K562 (cell line): ENCODE measurements around the gene CCDC34. TPM values are rescaled to one million over a fixed set of nuclear protein-coding genes. Genes with fewer than 3 reads are reported as not detected.

Source experiments
- ATAC-seq: fragments of 200-7000 bp; cut with Tn5 transposase; 3 replicates; pipeline ENCODE4 v1.9.1; 2020; ENCODE audit warnings: moderate library complexity
- BruUV-seq: library from RNA; stranded (reverse); fragments of 400-500 nt; replicated peaks from 2 replicates; lab custom pipeline; 2021; lab: Mats Ljungman, UMichigan
- CTCF ChIA-PET: fragments of 300-600 bp; formaldehyde crosslinking; extraction: SDS; loops from one replicate; lab custom pipeline; 2021; ENCODE audit warnings: low intra/inter-chr PET ratio; lab: Yijun Ruan, JAX
- POLR2A ChIA-PET: fragments of 300-600, 350-650 bp; sonication (Branson Sonifier 250); formaldehyde crosslinking; extraction: SDS; loops from one replicate; lab custom pipeline; 2021; ENCODE audit warnings: antibody characterized with exemption, inconsistent platforms; lab: Yijun Ruan, JAX
- DNase-seq, 4 experiments: peaks; one replicate each; pipeline versions ENCODE4 v3.0.0 to v3.0.0-alpha.2; 2011 to 2018; ENCODE audit warnings: low spot score in 3 of 4, mixed read lengths in 3 of 4; ENCODE audit errors: extremely low read depth in 1 of 4
- FAIRE-seq: peaks from 2 replicates; lab custom pipeline; 2011; peaks lifted over from hg19 to GRCh38; lab: Jason Lieb, UNC
- H2AFZ ChIP-seq: 2 replicates; pipeline ENCODE4 v1.6.0; 2011; ENCODE audit warnings: low read depth, low read length, control low read depth, inconsistent platforms
- H3K27ac ChIP-seq: fragments of 200-600 bp; 3 replicates; pipeline ENCODE4 v1.8.0; 2011; ENCODE audit warnings: low read depth, mild to moderate bottlenecking, control low read depth, inconsistent platforms, low read length, moderate library complexity, mixed read lengths; ENCODE audit errors: extremely low read depth
- H3K27me3 ChIP-seq, 2 experiments: fragments of 300-600 bp in 1 of 2; 2 replicates in 1 of 2; 3 replicates in 1 of 2; pipeline versions ENCODE4 v1.6.0 to v1.8.0; 2011; ENCODE audit warnings: inconsistent platforms in 2 of 2, low read length in 2 of 2, mild to moderate bottlenecking in 1 of 2, mixed read lengths in 1 of 2, moderate library complexity in 1 of 2; ENCODE audit not compliant: control insufficient read depth in 2 of 2, insufficient read depth in 2 of 2
- H3K36me3 ChIP-seq: fragments of 300-600 bp; 3 replicates; pipeline ENCODE4 v1.8.0; 2011; ENCODE audit warnings: mild to moderate bottlenecking, low read length, inconsistent platforms; ENCODE audit not compliant: control insufficient read depth, insufficient read depth
- H3K4me1 ChIP-seq, 2 experiments: fragments of 200-600 bp in 1 of 2; replicated peaks in 1 of 2; 2 replicates in 1 of 2; 3 replicates in 1 of 2; pipeline versions ENCODE4 v1.5.1 to v1.8.0; 2011; ENCODE audit warnings: inconsistent platforms in 2 of 2, low read length in 2 of 2, mild to moderate bottlenecking in 1 of 2, mixed read lengths in 1 of 2, moderate library complexity in 1 of 2; ENCODE audit not compliant: control insufficient read depth in 2 of 2, insufficient read depth in 2 of 2
- H3K4me2 ChIP-seq: 2 replicates; pipeline ENCODE4 v1.6.1; 2011; ENCODE audit warnings: low read length, control low read depth, inconsistent platforms, mixed read lengths; ENCODE audit not compliant: insufficient read depth
- H3K4me3 ChIP-seq: fragments of 200-600 bp; sonication (generic), shearing (Covaris generic); 2 replicates; pipeline ENCODE4 v1.5.1; 2016; ENCODE audit warnings: control low read depth, inconsistent platforms
- H3K79me2 ChIP-seq: fragments of 200-600 bp; 3 replicates; pipeline ENCODE4 v1.8.0; 2011; ENCODE audit warnings: low read length, inconsistent platforms; ENCODE audit not compliant: control insufficient read depth, insufficient read depth
- H3K9ac ChIP-seq, 2 experiments: 2 replicates each; pipeline versions ENCODE4 v1.6.0 to v1.6.1; 2011; ENCODE audit warnings: low read depth in 2 of 2, low read length in 2 of 2, control low read depth in 1 of 2, inconsistent platforms in 1 of 2, mild to moderate bottlenecking in 1 of 2, mixed read lengths in 1 of 2; ENCODE audit not compliant: insufficient read depth in 1 of 2
- H3K9me1 ChIP-seq: one replicate; pipeline ENCODE4 v1.6.0; 2011; ENCODE audit warnings: inconsistent platforms, mild to moderate bottlenecking, low read length, moderate library complexity; ENCODE audit not compliant: control insufficient read depth, insufficient read depth
- H3K9me3 ChIP-seq: replicated peaks from 2 replicates; pipeline ENCODE4 v1.5.1; 2011; ENCODE audit warnings: low read depth, low read length, inconsistent platforms; ENCODE audit not compliant: control insufficient read depth, insufficient read depth
- H4K20me1 ChIP-seq: replicated peaks from 2 replicates; pipeline ENCODE4 v1.6.1; 2011; ENCODE audit warnings: low read length, inconsistent platforms, mixed read lengths; ENCODE audit not compliant: control insufficient read depth, insufficient read depth
- BCLAF1 ChIP-seq, 2 experiments: fragments of 450-650 bp in 1 of 2; IDR thresholded peaks; 2 replicates each; pipeline ENCODE4 v1.6.1; 2011 to 2017; ENCODE audit warnings: low read depth in 2 of 2, antibody characterized with exemption in 1 of 2, borderline replicate concordance in 1 of 2, low read length in 1 of 2, mild to moderate bottlenecking in 1 of 2, mixed read lengths in 1 of 2; ENCODE audit not compliant: control insufficient read depth in 1 of 2
- CBX8 ChIP-seq: fragments of 200-600 bp; sonication (generic); IDR thresholded peaks from 2 replicates; pipeline ENCODE4 v1.6.1; 2012; ENCODE audit warnings: borderline replicate concordance, mixed run types, low read depth, mild to moderate bottlenecking, moderate library complexity, mixed read lengths, low read length, control low read depth, inconsistent platforms; ENCODE audit not compliant: poor library complexity, severe bottlenecking; ENCODE audit errors: extremely low read depth
- NFATC3 ChIP-seq: fragments of 450-650 bp; IDR thresholded peaks from 2 replicates; pipeline ENCODE4 v1.6.1; 2017; ENCODE audit warnings: mild to moderate bottlenecking
- ZNF121 ChIP-seq: sonication (generic); formaldehyde crosslinking; conservative IDR thresholded peaks from 2 replicates; pipeline ENCODE4 v1.8.0; 2022; ENCODE audit warnings: missing genetic modification reagents
- WGBS: fragments of 100-300 bp; shearing (Covaris generic); methylation state at CpG from one replicate; pipeline ENCODE4 v1.1.6; 2016; ENCODE audit warnings: low coverage, mixed read lengths; ENCODE audit not compliant: insufficient coverage; ENCODE audit errors: missing lambda C conversion rate; 5-methylcytosine and 5-hydroxymethylcytosine counted together
- in situ Hi-C: fragments of 300-500 bp; cut with MboI; formaldehyde crosslinking; loops from 4 replicates; pipeline ENCODE4 v1.15.0; 2018; ENCODE audit warnings: inconsistent platforms, mixed read lengths
- intact Hi-C: fragments of 100-400 bp; cut with micrococcal nuclease; formaldehyde crosslinking; loops from 2 replicates; pipeline ENCODE4 v1.14.2; 2022
- polyA plus RNA-seq, 8 experiments: library from polyadenylated mRNA; depleted of rRNA in 4 of 8; stranded (reverse) in 5 of 8; unstranded in 3 of 8; fragments of >200 nt; fragmentation: Nextera tagmentation in 2 of 8; fragmentation: Illumina TruSeq in 1 of 8; extraction: Ambion mirVana in 2 of 8; extraction: Trizol in 1 of 8; gene quantifications; 2 replicates each; pipeline versions ENCODE4 v1.2.1 to v1.2.3, GENCODE V29; 2011 to 2014; ENCODE audit warnings: inconsistent platforms in 1 of 8, missing spikeins in 1 of 8
- total RNA-seq, 7 experiments: library from RNA; depleted of rRNA in 6 of 7; stranded (reverse); fragments of >200 nt in 6 of 7; fragmentation: Illumina TruSeq in 2 of 7; extraction: Trizol in 2 of 7; gene quantifications; 2 replicates each; pipeline versions ENCODE4 v1.2.1 to v1.2.3, GENCODE V29; 2011 to 2021; ENCODE audit warnings: low replicate concordance in 1 of 7

The CCDC34 gene
- total and polyA plus RNA-seq, 9 of the 15 experiments (the other 6 are each of a cell fraction or from before 2014, with no cell fraction given), result 6.2 to 42.0 (median 15.7) TPM

- TF ChIP-seq CBX8 (no peak), NFATC3 (no peak), ZNF121 (no peak), BCLAF1 (IDR thresholded peaks at IDR 0.05; ENCODE audit: borderline replicate concordance in 1 of 2, control insufficient read depth in 1 of 2, low read depth in 2 of 2, low read length in 1 of 2) (no peak)
- H2AFZ ChIP-seq, result no peak overlapping the region
- ATAC-seq (no peak), FAIRE-seq (no peak), DNase-seq (no peak)
- no peak overlapping the region for H3K4me3 ChIP-seq
- 69% methylated on average over 2 of the region's 2 CpGs for WGBS
- no peak overlapping the region for H3K27ac ChIP-seq
- no peak overlapping the region for H3K9ac ChIP-seq
- H3K79me2 ChIP-seq, result no peaks in the 10 kb centered on the region
- BruUV-seq, result no TSS peak
- H3K36me3 ChIP-seq, result peaks cover 7% of the 10 kb centered on the region; the same call in 1 of the 3 replicates
- H3K4me1 ChIP-seq, result peaks cover 4% of the 10 kb centered on the region in 2 experiments; a peak in 3 of 5 replicates
- no peaks in the 10 kb centered on the region for H4K20me1 ChIP-seq
- no peaks in the 10 kb centered on the region for H3K27me3 ChIP-seq
- no peak overlapping the region for H3K4me2 ChIP-seq
- CTCF ChIA-PET, result no interaction called here
- intact Hi-C loops, result no loop called here
- no peaks in the 10 kb centered on the region for H3K9me3 ChIP-seq
- in situ Hi-C loops, result no loop called here
- POLR2A ChIA-PET, result no interaction called here
- no peaks in the 10 kb centered on the region for H3K9me1 ChIP-seq
These were observed 10.2 kb downstream of the CCDC34 start for GRCh38 chr11:27352781-27353180.
